NCI-H82 (cell line): ENCODE measurements around the gene FRMD4A.
"Not testable (repeated sequence)": the region's sequence is repeated elsewhere in the genome, so short reads cannot be mapped to it uniquely, and the experiment has no call there.

ENCODE experiments used
- DNase-seq: peaks from one replicate; lab custom pipeline; 2025; lab: John Stamatoyannopoulos, UW

The FRMD4A gene

DNA sequence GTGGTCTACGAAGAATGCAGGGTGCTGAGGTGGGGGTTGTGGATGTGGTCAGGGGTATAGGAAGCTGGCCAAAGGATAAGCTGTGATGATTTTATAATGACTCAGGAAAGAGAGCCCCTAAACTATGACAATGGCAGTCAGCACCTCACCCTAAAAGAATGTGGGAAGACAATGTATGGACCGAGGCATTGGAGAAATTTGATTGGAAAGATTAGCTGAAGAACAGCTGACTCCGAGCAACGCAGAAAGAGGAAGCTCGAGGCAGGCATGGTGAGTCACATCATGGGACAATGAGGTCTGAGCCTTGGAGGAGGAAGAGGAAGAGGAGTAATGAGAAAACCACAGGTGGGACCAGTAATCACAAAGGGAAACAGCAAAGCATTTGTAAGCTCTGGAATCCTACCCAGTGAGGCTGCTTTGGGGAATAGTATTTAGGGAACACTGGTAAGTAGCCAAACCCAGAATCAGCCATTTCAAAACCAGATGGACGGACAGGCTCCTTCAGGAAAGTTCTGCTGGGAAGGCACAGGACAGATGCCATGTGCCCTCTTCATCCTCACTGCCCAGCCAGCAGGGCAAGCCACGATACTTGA lies 448.5 kb downstream of the FRMD4A start:
- no peak for DNase-seq

DNA sequence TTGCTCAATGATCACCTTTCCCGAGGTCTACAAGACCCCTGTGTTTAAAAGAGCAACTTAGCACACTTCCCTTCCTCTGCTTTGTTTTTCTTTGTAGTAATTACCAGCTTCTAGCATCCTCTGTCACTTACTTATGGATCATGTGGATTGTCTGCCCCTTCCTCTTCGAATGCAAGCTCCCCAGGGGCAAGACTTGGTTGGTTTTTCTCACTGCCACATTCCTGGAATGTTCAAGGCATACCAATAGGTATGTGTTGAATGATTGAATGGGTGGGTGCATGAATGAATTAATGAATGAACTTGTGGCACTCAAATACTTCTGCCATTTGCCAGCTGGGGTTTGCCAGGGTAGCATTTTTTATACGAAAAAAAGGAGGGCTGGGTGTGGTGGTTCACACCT lies 450.0 kb downstream of the FRMD4A start:
- no peak for DNase-seq

DNA sequence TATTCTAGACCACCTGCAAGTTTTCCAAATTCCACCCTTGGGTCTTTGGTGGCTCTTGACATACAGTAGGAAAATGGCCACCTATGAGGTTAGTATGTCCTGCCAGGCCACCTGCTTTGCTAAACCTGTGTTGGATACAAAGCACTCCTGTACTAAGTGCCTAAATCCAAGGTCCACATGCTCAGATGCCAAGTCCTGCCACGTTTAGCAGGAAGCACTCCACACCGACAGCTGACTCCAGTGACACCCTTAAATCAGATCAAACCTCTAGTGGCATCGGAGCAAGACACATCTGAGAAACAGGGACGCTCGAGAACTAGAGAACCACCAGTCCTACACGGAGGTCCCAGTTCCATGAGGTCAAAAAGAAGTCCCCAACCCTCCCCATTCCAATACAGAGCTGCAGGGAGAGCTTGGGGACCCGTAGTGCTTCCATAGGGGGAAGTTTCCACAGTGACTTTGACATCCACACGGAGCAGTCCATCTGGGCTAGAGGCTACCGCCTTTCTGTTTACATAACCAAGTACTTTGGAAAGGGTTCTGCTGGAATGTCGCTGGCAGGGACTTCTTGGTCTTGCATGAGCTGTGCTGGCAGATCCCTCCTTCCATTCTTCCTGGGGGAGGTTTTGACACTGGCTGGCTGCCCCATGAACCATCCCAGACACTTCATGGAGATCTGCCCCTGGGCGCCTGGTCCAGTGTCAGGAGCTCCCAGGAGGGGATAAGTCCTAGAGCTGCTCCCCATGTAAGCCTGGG lies 453.4 kb downstream of the FRMD4A start:
- DNase-seq: no peak

DNA sequence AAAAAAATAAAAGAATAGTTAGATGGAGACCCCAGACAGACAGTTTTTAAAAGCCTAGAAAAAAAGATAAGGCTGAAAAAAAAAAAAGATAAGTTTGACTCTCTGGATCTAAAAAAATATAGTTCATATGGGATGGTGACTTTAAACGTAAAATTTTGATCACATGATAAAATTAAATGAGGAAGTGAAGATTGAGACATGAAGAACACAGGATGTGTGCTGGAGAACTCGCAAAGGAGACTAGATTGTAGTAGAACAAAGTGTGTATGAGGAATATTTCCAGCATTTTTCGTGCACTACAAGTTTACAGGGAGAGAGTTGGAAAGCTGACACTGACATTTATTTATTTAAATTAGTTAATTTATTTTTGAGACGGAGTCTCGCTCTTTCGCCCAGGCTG lies 457.5 kb downstream of the FRMD4A start:
- no peak for DNase-seq

DNA sequence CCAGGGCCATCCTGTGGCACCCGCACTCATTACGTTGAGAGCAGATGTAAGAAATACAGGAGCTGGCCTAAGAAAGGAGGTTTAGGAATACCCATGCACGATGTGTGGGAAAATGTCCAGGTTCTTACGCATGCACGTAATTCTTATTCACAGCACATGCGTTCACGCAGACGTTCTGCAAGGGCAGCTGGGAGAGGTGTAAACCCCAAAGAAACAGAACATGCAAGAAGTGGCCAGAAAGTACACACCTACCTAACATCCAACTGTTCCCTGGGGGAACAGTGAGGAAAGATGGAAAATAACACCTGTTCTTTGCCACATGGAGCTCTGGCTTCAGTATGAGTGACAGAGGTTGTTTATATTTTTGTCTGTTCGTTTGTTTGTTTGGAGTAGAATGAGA lies 458.3 kb downstream of the FRMD4A start:
- no peak for DNase-seq

DNA sequence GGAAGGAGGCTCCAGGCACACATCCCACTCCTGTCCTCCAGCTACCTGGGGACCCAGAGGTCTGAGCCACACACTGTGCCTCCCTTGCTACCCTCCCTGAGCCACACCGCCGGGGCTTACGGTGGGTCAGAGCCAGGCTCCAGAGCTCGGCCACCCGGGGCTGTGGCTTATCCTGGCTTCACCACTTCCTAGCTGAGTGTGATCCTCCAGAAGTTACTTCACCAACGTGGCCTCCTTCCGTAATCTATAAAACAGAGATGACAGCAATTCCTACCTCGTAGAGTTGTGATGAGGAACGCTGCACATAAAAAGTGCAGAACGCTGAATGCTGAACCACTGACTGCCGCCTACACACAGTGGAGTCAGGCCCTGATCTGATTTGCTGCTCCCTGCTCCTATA lies 458.9 kb downstream of the FRMD4A start:
- DNase-seq: no peak

DNA sequence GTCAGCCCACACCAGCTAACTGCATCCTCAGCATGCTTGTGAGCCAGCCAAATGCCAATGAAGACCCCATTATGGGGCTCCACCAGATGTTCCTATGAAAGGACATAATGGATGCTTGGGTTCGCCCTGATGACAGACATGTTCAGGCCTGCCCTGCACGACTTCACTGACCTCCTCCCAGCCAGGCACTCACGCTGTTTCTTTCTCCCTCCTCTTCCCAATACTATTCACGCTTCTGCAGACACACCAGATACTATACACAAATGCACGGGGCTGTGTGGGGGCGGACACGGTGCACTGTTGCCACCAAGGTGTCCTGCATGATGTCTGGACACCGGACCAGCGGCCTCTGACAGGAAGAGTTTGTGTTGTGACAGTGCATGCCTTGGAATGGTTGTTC lies 459.7 kb downstream of the FRMD4A start:
- no peak for DNase-seq

DNA sequence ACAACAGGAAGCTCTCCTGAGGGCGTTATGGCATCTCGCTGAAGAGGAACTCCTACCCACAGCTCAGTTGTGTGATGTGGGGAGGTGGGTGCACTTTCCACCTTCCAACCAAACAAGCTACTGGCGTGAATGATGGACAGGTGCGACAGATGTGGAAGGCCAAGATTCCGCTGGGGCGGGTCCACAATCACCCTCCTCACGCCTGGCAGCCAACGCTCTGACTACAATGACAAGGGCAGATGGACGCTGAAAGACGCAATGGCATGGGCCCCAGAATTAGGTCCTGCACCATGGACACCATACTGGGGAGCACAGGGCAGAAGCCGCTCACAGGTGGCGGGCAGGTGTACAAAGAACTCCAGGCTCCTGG lies 461.4 kb downstream of the FRMD4A start:
- no peak for DNase-seq

DNA sequence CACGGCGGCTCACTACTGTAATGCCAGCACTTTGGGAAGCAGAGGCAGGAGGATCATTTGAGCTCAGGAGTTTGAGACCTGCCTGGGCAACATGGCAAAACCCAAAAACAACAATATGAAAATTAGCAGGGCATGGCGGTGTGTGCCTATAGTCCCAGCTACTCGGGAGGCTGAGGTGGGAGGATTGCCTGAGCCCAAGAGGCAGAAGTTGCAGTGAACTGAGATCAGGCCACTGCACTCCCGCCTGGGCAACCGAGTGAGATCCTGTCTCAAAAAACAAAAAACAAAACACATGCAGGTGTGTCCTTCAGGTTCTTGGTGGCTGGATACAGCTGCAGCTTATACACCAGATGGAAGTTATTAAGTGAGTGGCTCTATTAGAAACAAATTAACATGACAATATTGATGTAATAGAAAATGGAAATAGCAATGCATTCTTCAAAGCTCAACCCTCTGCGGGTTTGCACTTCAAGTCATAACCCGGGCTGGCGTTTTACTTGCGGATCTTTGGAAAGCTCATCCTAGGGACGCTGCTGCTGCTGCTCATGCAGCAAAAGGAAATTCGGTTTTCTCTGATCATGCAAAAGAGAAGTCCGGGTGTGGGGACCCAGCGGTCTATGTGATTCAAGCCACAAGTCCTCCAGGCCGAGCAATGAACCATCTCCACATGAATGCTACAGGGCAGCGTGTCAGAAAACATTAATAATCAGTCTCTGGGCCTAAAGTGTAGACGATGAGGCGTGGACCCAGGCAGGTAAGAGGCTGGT lies 462.0 kb downstream of the FRMD4A start:
- DNase-seq: no peak

DNA sequence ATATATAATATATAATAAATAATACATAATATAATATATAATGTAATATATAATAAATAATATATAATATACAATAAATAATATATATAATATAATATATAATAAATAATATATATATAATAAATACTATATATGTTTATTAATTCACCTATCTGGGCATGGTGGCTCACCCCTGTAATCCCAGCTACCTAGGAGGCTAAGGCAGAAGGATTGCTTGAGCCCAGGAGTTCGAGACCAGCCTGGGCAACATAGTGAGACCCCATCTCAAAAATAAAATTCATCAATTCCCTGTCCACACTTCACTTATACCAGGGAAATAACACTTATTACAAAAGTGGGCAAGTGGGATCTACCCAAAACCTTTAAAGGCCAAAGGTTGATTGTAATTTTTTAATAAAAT lies 462.9 kb downstream of the FRMD4A start:
- DNase-seq: no peak

DNA sequence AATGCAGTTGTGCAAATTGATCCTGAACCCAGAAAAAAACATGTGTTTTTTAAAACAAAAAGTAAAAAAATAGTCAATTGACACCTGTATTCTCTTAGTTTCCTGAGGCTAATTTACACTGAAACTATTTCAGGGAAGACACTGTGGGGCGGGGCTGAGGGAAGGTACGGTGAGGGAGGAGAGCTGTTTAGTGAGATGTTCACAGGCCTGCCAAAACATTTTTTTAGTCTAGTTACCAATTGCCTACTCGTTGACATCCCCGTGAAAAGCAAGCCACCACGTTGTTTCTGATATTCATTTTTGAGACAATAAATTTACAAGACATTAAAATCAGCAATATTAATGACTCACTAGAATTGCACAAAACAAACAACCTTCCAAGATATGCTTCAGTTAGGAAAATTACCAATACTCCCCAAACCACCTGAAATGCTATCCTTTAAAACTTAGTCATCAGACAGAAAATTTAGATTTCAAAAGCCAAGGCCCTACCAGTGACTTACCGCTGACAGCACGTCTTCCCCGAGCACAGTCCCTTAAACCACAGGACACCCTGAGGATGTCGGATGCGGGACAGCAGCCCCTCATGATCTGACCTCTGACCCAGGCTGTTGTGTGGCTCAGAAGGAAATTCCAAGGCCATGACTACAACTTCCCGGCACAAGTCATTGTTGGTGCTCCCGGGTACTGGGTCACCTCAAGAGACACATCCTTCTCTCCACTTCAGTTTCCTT lies 464.8 kb downstream of the FRMD4A start:
- DNase-seq: no peak

DNA sequence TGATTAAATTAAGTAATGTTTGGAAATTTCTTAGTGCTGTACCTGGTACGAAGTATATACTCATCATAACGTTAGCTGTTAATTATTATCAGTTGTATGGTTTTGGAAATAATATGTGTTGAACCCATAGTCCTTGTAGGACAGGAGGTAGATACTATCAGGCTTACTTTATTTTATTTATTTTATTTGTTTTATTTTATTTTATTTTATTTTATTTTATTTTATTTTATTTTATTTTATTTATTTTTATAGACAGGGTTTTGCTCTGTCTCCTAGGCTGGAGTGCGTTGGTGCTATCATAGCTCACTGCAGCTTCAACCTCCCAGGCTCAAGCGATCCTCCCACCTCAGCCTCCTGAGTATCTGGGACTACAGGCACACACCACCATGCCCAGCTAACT lies 465.5 kb downstream of the FRMD4A start:
- DNase-seq: not testable (repeated sequence)

DNA sequence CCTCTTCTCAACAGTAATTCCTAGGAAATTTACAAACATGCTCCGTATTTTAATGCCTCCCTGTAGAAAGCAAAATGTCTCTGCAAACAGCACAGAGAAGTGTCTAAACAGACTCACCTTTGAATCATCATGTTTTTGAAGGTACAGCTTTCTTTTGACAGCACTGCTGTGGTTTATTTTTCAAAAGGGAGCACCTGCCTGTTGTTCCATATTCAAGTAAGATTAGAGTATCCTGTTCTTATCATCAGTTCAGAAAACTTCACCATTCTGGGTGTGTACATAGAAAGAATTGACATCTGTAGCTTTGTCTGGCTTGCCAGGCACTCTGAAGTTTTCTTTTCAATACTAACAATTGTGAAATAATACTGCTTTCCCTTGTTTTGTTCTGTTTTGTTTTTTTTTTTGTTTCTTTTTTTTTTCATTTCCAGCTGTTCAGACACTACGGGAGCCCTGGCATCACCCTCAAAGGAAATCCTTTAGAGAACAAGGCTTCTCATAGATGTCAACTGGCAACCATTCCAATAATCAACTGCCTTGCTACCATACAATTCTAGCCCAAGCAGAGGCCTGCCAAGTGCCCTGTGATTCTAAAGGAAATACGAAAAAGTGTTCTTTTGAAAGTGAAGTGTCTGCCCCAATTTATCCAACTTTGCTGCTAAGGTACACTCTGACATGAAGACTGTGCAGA lies 468.0 kb downstream of the FRMD4A start:
- DNase-seq: no peak

DNA sequence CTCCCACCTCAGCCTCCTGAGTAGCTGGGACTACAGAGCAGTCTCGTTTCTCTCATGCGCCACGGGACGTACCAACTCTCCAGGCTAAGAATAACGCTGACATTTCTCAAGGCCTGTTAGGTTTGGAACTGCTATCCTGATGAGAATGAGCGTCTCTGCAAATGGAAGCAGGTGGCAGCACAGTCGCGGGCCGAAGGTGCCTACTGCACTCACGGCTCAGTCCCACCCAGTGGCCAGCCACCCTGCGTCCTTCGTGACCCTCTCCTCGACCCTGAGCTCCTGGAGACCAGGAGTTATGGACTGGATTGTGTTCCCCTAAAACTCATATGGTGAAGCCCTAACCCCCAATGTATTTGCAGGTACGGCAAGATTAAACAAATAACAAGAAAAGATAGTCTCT lies 469.8 kb downstream of the FRMD4A start:
- no peak for DNase-seq

DNA sequence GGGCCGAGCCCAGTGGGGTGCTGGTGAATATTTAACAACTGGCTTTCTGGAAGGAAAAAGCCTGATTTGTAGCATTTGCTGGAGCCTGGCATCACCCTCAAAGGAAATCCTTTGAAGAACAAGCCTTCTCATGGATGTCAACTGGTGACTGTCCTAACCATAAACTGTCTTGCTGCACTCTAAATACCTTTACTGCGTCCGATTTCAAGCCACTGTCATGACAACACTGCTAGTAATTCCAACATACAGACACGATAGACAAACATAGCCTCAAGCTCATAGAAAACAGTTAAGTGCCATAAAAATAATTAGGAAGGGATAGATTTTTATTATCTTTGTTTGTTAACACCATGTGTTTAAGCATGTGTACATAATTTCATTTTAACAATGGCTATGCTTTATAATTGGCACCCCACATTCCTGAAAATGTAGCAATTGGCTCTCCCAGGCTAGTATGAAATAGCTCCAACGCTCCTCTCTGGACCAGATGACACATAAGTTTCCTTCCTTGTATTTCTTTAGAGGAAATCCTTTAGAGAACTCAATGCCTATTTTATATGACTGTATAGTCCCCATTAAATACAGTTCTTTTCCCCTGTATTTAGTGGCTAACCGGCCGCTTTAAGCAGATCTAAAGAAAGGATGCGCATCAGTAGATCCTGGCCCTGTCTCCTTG lies 470.6 kb downstream of the FRMD4A start:
- no peak for DNase-seq

DNA sequence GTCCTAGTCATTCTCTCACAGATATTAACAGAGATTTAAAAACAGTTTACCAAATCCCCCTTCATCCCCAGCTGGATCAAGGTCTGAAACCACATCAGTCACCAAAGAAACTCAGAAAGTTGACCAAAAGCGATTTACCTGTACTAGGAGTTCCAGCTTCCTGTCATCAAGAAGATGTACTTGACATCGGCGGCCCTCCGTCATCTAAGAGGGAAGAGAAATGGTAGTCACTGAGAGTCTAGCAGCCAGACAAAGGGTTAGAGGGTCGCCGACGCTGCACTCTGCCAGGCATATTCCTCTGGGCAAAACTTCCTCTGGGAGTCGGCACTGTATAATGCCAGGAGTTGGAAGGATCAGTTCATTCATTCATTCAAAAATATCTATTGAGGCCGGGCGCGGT lies 472.0 kb downstream of the FRMD4A start:
- DNase-seq: no peak

DNA sequence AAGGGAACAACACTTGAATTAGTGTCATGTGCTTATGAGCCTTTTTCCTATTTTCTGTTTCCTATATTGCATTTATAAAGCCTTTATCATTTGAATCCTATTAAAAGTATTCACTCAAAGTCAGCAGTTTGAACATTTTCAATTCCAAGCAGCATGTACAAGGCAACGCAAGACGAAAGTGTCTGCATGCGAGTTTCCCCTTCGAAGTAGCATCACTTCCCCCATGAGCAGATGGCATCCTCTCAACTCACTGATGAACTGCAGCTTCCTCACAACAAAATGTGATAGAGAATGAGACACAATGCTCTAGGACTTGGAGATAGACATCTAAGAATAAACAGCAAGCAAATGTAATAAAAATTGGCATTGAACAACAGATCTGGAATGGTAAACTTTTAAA lies 473.3 kb downstream of the FRMD4A start:
- no peak for DNase-seq

DNA sequence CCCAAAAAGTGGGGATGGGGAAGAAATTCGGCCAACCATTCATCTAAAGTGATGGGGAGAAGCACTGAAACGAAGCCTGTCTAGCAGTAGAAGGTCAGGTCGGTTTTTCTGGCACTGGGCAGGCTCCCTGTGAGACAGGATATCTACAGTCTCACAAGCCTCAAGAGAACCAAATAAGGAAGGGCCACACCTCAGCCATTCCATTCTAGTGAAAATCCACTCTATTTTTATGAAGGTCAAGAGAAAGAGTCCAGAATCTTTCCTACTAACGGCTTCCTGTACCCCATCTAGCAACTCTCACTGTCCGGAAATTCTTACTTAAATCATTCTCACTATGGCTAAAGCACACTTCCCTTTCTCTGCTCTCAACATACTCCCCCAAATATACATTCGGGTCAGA lies 476.9 kb downstream of the FRMD4A start:
- no peak for DNase-seq

DNA sequence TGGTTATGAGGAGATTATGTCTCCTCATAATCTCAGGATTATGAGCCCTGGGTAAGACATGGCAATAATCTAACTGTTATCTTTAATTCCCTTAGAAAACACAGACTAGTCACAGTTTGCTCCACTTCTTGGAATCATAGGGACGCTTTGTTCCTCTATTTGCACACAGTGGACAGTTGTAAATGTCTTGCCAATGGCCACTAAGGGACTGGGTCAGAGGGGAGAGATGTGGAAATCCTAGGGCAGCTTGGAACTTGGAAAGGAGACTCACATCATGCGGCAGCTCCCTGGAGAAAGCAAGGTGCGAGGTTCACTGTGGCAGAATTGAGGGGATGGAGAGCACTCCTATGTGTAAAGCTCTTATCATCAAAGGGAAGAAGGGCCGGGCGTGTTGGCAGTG lies 477.9 kb downstream of the FRMD4A start:
- no peak for DNase-seq

DNA sequence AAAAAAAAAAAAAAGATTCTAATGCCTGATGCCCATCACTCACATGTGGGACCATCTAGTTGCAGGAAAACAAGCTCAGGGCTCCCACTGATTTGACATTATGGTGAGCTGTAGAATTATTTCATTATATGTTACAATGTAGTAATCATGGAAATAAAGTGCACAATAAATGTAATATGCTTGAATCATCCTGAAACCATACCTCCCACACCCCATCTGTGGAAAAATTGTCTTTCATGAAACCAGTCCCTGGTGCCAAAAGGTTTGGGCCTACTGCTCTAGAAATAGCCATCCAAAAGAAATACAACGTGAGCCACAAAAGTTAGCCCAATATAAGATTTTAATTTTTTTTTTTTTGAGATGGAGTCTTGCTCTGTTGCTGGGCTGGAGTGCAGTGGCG lies 478.8 kb downstream of the FRMD4A start:
- DNase-seq: no peak
